Progenitor cell of endocrine pancreas (in vitro differentiated cells): ENCODE data around the gene PDE11A. TPM values are rescaled to one million over a fixed set of nuclear protein-coding genes. Genes with fewer than 3 reads are reported as not detected.

Source experiments
- DNase-seq: peaks from one replicate; pipeline ENCODE4 v3.0.0; 2021; ENCODE audit warnings: low spot score; ENCODE audit not compliant: unreplicated experiment
- H3K27ac Mint-ChIP-seq: 2 replicates; pipeline ENCODE4 v1.8.0; 2021; ENCODE audit warnings: mild to moderate bottlenecking, moderate library complexity, mixed read lengths
- H3K27me3 Mint-ChIP-seq: 2 replicates; pipeline ENCODE4 v1.8.0; 2021; ENCODE audit warnings: mixed read lengths
- H3K36me3 Mint-ChIP-seq: 2 replicates; pipeline ENCODE4 v1.8.0; 2022; ENCODE audit warnings: mixed read lengths; ENCODE audit not compliant: insufficient read depth
- H3K4me1 Mint-ChIP-seq: 2 replicates; pipeline ENCODE4 v1.8.0; 2021; ENCODE audit warnings: low read depth, mixed read lengths
- H3K4me3 Mint-ChIP-seq: 2 replicates; pipeline ENCODE4 v1.8.0; 2021; ENCODE audit warnings: low read depth, mild to moderate bottlenecking, moderate library complexity, mixed read lengths
- H3K9me3 Mint-ChIP-seq: 2 replicates; pipeline ENCODE4 v1.8.0; 2021; ENCODE audit warnings: low read depth, mixed read lengths
- CTCF ChIP-seq: fragments of 200-600 bp; sonication (generic); IDR thresholded peaks from one replicate; pipeline ENCODE4 v1.5.0; 2021; ENCODE audit warnings: antibody characterized with exemption, mild to moderate bottlenecking; ENCODE audit not compliant: unreplicated experiment
- total RNA-seq: library from RNA; stranded (reverse); gene quantifications from 2 replicates; pipeline ENCODE4 v1.2.1, GENCODE V29; 2021

The PDE11A gene
- total RNA-seq, 1 donor from 2014 or later, result 54.8 TPM

DNA sequence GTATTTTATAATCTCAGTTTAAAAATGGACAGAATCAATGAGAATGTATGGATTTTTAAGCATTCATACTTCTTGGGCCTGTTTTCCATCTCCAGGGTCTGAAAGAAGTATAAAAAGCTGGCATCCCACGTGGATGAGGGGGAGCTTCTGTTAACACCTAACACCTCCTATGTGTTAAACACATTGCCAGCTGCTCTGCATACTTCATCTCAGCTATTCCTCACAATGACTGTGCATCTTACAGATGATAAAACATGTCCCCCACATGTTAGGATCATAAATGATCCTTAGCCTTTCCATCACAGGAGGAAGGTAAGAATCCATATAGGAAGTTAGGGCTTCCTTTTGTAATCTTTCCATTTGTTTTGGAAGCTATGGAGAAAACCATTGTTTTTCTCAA, 440.9 kb downstream of the PDE11A start:
- no peak for DNase-seq
- TF ChIP-seq CTCF, result no peak
- no peaks in the 10 kb centered on the region for H3K27me3 Mint-ChIP-seq
- peaks cover 11% of the 10 kb centered on the region for H3K36me3 Mint-ChIP-seq
- H3K4me1 Mint-ChIP-seq, result peaks cover 19% of the 10 kb centered on the region
- no peak overlapping the region for H3K4me3 Mint-ChIP-seq
- no peak overlapping the region for H3K27ac Mint-ChIP-seq
- no peaks in the 10 kb centered on the region for H3K9me3 Mint-ChIP-seq

DNA sequence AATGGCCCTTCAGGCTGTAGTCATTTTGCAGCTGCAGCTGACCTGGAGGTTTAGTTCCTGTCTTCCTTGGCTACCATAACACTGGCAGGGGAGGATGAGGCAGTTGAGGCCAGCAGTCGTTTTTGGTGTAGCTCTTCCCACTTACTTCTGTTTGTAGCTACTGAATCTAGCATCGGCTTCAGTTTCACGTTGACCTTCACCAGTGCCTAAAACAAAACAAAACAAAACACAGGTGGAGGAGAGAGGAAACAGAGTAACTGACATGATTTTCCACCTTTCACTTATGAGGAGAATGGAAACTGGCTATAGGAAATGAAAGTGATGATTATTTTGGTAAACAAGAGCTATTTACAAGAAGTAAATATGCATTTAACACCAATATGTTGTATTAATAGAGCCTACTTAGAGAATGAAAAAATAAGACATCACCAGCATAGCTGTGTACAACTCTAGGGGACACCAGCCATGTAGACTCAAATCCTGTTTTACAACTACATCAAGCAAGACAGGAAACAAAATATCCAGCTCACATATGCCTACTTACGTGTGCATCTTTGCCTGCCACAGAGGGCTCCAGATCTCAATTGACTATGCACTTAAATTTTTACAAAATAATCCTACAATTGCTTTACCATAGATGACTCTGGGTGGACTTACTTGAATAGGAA, 443.1 kb downstream of the PDE11A start:
- H3K4me1 Mint-ChIP-seq, result peaks cover 19% of the 10 kb centered on the region
- peak overlapping the region; percentile 50 for H3K27ac Mint-ChIP-seq

DNA sequence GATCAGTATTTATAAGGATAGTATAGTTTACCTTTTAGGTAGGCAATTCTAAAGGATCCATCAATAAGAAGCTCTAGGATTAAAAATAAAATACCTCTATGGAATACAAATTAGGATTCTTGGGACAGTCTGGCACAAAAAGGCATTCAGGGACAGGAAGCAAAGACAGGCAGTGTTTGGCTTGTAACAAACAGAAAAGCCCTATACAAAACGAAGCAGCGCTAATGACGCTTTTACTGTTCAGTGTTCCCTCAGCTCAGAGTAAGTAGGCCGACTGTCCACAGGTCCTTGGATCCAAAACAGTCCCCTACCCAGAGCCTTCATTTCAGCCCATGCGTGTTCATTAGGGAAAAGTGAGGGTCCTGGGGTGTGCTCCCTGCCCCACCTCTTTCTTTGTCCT, 443.7 kb downstream of the PDE11A start:
- Mint-ChIP-seq H3K4me3 (no peak overlapping the region), H3K27me3 (no peaks in the 10 kb centered on the region), H3K9me3 (no peaks in the 10 kb centered on the region), H3K4me1 (peaks cover 14% of the 10 kb centered on the region), H3K36me3 (peaks cover 10% of the 10 kb centered on the region), H3K27ac (no peak overlapping the region)
- TF ChIP-seq CTCF, result no peak
- DNase-seq, result no peak

More for the DNA sequence above, 443.1 kb downstream of the PDE11A start:
- H3K36me3 Mint-ChIP-seq, result peaks cover 10% of the 10 kb centered on the region
- no peak for DNase-seq
- no peaks in the 10 kb centered on the region for H3K27me3 Mint-ChIP-seq
- no peak for TF ChIP-seq CTCF
- H3K4me3 Mint-ChIP-seq, result no peak overlapping the region
- no peaks in the 10 kb centered on the region for H3K9me3 Mint-ChIP-seq

GRCh38 chr2:177625744-177626650, 446.6 kb downstream of the PDE11A start:
- no peak overlapping the region for H3K27ac Mint-ChIP-seq
- H3K4me1 Mint-ChIP-seq, result peaks cover 16% of the 10 kb centered on the region
- TF ChIP-seq CTCF, result no peak
- H3K36me3 Mint-ChIP-seq, result peaks cover 14% of the 10 kb centered on the region
- DNase-seq, result no peak
- no peaks in the 10 kb centered on the region for H3K9me3 Mint-ChIP-seq
- no peaks in the 10 kb centered on the region for H3K27me3 Mint-ChIP-seq
- H3K4me3 Mint-ChIP-seq, result no peak overlapping the region

GRCh38 chr2:177622521-177622920, 450.1 kb downstream of the PDE11A start:
- peaks cover 6% of the 10 kb centered on the region for H3K36me3 Mint-ChIP-seq
- peak; percentile 61 for TF ChIP-seq CTCF
- no peaks in the 10 kb centered on the region for H3K27me3 Mint-ChIP-seq
- peaks cover 16% of the 10 kb centered on the region for H3K4me1 Mint-ChIP-seq
- DNase-seq, result peak; percentile 15
- H3K4me3 Mint-ChIP-seq, result no peak overlapping the region
- H3K9me3 Mint-ChIP-seq, result no peaks in the 10 kb centered on the region
- H3K27ac Mint-ChIP-seq, result peak overlapping the region; percentile 79
